Myocyte (in vitro differentiated cells): ENCODE results near the gene INSIG1. TPM values are rescaled to one million over a fixed set of nuclear protein-coding genes. Genes with fewer than 3 reads are reported as not detected.

Source experiments
- DNase-seq: peaks from one replicate; pipeline ENCODE4 v3.0.0-alpha.2; 2012; ENCODE audit warnings: low read depth
- total RNA-seq: library from RNA; depleted of rRNA; stranded (reverse); fragments of >200 nt; gene quantifications from 2 replicates; pipeline ENCODE4 v1.2.3, GENCODE V29; 2014

The INSIG1 gene
- total RNA-seq, 1 donor from 2014 or later, result 655 TPM

DNA sequence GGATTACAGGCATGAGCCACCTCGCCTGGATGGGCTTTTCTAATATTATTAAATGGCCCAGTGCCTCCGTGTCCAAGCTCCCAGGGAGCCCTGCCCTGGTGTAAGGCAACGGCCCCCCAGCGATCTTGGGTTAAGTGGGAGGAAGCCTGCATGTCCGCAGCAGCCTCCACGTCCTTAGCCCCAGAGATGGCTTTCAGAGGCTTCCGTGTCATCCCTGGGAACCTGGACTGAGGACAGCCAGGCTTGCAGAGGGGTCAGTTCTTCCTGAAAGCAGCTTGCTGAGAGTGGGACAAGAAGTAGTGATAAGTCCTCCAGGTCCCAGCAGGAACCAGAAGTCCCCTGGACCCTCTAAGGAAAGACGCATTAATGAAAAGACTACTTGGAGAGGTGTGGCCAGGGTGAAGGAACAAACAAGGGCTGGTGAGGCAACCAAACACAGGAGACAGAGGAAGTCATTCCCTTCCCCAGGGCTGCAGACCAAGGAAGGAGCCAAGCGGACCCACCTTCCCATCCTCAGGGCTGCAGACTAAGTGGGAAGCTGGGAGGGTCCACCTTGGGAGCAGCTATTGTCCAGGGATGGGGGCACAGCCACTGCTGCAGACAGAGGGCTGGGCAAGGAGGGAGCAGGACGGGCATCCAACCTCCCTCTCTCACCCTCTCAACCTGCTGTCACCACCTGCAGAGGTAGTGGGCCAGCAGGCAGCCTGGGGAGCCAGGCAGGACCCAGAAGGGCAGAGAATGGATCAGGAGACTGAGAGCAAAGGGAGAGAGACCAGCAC, 13.0 kb upstream of the INSIG1 start:
- DNase-seq, result no peak

DNA sequence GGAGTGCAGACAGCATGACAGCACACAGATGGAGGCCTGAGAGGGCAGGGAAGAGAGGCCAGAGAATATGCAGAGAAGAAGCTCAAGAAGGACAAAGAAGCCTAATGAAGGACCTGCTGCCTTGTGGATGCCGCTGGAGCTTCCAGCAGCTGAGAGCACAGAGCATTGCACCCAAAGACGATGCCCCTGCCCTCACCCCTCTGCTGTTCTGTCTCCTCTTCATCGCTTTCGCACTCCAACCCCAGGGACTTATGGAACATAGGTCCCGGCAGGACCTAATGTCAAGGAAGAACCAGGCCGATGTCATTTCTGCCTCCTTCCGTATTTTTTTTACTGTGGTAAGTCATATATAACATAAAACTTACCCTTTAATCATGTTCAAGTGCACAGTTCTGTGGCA, 12.3 kb upstream of the INSIG1 start:
- DNase-seq, result no peak

DNA sequence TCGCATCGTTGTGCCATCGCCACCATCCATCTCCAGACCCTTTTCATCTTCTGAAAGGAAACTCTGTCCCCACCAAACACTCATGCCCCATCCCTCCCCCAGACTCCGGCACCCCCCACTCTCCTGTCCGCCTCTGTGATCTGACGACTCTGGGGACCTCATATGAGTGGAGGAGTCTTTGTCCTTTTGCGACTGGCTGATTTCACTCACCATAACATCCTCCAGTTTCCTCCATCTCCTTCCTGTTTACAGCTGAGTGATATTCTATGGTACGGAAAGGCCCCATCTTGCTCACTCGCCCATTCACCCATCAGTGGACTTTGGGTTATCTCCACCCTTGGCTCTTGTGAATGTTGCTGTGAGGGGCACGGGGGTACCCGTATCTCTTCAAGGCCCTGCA, 11.8 kb upstream of the INSIG1 start:
- DNase-seq, result no peak

DNA sequence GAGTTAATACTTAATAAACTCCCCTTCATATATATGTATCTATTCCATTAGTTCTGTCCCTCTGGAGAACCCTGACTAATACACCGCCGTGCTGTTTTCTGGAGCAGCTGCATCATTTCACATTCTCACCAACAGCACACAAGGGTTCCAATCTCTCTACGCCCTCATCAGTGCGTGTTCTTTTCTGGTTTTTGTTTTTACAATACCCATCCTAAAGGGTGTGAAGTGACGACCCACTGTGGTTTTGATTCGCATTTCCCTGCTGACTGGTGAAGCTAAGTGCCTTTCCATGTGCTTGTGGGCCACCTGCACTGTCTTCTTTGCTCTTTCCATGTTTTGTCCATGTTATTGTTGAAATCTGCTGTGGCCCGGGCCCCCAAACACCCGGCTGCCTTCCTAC, 11.0 kb upstream of the INSIG1 start:
- DNase-seq, result no peak

- no peak for DNase-seq
These were observed 10.3 kb upstream of the INSIG1 start for GRCh38 chr7:155287284-155287935.

DNA sequence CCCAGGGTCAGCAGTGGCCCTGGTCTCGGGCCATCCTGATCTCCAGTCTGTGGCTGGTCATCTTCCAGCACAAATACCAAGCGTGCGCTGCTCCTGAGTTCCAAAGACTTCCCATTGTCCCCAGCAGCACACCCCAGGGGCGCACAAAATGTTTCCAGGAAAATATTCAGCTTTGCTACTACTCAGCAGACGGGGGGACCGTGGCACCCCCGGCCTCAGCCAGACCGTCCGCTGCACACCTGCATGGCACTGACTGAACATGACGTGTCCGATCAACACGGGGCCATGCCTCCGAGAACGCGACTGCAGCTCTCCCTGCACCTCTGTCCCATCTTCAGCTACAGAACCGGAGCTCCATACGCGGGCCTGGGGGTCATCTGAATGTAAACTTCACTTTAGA, 9.6 kb upstream of the INSIG1 start:
- DNase-seq, result no peak

- no peak for DNase-seq
These were observed 8.6 kb upstream of the INSIG1 start for GRCh38 chr7:155289107-155289506.

DNA sequence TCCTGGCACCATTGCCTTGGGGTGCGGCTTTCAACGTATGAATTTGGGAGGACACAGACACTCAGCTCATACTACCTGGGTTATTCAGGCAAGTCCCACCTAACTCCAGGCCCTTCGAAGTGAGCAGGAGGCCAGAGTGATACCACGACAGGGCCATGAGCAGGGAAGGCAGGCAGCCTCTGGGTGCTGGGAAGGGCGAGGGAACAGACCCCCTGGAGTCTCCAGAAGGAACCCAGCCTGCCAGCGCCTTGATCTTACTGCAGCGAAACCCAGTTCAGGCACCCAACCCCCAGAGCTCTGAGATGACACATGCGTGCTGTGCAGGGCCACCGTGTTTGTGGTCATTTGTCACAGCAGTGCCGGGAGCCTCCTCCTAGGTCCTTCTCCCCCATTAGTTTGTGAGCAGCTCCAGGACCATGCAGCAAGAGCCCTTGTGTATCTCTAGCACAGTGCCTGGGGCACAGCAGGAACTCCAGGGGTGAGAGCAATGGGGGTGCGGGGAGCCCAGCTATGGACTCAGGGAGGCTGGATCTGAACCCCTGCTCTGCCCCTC, 7.7 kb upstream of the INSIG1 start:
- no peak for DNase-seq

GRCh38 chr7:155291045-155291530, 6.6 kb upstream of the INSIG1 start:
- DNase-seq, result peak; percentile 91

DNA sequence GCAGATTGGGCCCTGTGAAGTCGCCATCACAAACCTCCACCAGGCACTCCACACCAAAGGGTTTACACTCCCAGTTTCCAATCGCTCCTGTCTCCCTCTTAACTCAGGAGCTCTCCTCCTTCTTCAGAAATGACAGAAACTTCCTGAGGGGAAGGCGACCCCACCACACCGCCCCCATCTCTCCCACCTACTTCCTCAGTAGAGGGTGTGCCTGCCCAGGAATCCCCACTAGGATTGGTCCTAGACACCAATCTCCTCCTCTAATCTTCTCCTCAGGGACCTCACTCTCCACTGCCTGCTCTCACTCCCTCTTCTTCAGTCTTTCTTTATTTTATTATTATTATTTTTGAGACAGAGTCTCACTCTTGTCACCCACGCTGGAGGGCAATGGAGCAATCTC, 5.9 kb upstream of the INSIG1 start:
- no peak for DNase-seq

DNA sequence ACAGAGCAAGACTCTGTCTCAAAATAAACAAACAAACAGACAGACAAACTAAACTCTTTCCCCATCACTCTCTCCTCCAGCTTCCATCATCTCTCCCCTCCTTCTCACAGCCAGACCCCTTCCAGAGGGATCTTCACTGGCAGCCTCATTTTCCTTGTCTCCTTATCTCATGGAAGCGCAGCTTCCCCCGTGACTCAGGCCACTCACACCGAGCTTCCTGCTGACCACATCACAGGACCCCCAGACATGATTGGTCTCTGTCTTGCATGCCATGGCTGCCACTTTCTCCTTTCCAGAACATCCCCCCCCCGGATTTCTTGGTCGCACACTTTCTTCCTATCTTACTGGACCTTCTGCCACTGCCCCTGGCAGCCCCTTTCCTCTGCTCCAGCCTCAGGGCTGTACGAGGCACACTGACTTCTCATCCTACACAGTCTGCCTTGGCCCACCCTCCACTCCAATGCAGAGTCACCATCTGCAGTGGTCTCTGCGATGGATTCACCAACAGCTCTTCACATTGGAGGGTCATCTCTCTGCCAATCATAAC, 4.9 kb upstream of the INSIG1 start:
- no peak for DNase-seq

DNA sequence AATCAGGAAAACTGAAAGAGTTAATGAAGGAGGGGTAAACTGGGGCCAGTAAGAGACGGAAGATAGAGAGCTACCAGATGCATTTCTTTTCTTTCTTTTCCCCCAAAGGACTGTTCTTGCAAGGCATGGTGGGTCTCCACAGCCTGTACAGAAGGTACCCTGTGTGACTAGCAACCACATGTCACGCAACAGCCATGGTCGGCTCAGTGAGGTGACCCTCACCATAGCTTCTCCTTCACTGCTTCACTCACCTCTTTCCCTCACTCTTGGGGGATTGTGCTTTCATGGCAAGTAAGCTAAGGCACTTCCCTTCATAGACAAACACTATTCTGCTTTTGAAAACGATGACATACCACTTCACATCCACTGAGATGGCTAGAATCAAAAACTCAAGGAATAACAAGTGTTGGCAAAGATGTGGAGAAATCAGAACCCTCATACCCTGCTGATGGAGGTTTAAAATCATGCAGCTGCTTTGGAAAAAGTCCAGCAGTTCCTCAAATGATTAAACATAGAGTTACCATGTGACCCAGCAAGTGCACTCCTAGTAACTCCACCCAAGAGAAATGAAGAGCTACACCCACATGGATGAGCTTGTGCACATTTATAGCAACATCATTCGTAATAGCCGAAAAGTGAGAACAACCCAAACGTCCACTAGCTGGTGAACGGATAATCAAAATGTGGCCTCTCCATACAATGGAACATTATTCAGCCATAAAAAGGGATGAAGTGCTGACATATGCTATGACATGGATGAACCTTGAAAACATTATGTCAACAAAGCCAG, 3.8 kb upstream of the INSIG1 start:
- peak; percentile 84 for DNase-seq

DNA sequence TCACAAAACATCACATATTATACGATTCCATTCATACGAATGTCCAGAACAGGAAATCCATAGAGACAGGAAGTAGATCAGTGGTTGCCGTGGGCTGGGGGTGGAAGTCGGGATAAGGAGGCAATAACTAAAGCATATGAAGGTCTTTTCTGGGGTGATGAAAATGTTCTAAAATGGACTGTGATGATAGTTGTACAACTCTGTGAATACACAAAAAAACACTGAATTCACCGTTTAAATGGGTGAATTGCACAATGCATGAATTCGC, 3.2 kb upstream of the INSIG1 start:
- no peak for DNase-seq

DNA sequence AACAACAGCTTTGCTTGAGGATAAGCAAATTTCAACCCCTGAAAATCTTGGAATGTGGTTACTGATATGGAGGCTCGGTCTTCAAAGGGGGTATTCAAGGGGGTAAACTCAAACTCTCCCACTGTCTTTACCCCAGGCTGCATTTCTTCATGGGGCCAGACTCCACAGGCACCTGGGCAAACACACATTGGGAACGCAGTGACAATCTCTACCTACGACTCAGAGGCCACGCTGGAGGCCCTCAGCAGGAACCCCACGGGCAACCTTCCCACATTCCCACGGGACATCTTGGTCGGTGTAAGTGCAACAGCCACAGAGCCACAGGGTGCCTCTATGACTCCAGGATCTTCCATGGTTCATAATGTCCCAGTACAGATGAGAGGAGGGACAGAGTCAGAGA, 2.2 kb upstream of the INSIG1 start:
- DNase-seq, result no peak

DNA sequence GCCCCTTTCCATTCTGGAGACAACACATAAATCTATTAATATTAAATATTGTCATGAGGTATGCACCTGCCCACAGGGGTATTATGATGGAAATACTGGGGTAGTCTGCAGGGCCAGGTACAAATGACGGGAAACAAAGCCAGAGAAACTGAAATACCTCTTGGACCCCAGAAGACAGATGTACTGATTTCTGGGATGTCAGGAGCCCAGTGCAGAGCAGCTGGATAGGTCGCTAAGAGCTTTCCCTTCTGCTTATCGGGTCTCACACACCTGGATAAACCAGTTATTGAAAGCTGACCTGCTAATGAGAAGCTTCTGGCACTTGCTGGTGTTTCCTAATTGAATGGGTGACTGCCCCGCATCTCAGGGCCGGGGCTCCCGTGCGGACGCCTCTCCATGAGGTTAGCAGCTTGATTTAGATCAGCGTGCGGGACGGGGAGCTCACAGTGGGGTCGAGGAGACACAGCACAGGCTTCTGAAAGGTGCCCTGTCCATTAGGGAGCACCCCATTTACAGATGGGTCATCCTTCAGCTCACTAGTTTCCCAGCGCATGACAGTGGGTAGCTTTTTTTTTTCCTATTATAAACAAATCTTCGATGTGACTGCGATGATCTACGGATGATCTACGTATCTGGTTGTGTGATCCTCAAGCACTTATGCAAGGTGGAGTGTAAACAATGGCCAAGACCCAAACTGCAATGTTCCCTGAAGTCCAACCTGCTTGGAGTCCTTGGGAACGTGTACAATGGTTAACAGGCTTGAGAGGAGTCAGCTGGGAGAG, 1.5 kb upstream of the INSIG1 start:
- no peak for DNase-seq

GRCh38 chr7:155296788-155297516, 726 bp upstream of the INSIG1 start:
- DNase-seq, result peak; percentile 91

DNA sequence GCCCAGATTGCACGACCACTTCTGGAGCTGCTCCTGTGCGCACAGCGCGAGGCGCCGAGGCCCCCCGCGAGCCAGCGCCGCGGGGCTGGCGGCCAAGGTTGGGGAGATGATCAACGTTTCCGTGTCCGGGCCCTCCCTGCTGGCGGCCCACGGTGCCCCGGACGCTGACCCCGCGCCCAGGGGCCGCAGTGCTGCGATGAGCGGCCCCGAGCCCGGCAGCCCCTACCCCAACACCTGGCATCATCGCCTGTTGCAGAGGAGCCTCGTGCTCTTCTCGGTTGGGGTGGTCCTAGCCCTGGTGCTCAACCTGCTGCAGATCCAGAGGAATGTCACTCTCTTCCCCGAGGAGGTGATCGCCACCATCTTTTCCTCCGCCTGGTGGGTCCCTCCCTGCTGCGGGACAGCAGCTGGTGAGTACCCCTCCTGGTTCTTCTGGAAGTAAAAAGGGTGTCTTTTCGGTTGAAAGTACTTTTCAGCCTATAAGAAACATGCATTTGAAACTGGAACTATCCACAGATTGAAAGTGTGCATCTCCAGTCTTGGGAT, 683 bp downstream of the INSIG1 start:
- no peak for DNase-seq

DNA sequence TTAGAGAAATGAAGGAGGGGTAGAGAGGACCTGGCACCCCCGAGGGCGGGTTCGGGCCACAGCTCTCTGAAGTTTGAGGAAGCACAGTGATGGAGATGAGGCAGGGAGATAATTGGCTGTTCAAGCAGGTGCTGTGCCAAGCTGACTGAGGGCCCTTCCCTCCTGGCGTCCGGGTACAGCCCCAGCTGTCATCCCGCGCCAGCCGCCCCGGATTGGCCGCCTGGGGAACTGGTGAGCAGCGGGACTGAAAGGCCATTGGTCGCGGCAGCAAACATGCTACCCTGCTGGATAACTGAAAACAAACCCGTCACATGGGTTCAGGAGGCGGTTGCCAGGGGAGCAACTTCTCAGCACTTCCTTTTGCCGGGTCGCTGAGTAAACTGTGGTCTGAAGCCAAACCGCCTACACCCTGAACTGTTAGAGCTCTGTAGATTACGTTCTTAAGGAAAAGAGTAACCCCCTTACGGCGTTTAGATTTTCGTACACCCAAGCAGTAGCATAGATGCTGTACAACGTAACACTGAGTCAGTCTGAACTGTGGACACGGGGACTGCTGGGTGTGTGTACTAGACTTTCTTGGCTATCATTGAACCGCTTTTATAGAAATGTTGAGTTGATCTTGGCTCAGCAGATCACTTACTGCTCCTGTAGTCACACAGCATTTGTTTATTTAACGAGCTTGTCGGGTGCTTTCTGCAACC, 1.3 kb downstream of the INSIG1 start:
- DNase-seq, result peak; percentile 99

DNA sequence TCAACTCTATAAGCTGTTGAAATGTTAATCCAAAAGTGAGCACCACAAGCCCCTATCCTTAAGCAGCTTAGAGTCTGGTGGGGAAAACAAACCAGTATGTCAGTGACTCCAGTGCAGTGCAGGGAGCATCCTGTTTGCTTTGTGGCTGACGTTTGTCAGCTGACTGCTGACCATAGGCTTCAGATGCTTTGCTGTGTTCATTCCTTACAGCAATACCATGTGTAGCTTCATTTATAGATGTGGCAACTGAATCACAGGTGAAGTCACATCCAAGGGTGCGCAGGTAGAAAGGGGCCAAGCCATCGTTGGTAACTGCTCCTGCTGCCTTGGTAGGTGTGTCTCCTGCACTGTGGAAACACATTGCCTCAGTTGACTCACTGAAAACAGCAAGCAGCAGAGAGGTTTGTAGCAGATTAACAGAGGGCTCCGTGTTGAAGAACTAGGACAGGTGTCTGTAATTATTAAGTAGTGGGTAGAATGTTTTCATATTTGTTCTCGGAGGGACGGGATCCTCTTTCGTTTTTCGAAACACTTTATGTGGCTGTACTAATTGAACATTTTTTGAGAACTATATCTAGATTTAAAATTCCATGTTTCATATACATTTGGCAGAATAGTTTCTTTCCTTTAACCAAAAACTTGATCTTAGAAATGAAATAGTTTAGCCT, 2.0 kb downstream of the INSIG1 start:
- no peak for DNase-seq
